Upper lobe of left lung (tissue), 6 donors: ENCODE measurements around the gene GALR3. TPM values are rescaled to one million over a fixed set of nuclear protein-coding genes. Genes with fewer than 3 reads are reported as not detected.

Experiments
- ATAC-seq, 2 donors: fragments of 200-7000 bp; cut with Tn5 transposase; one replicate each; pipeline ENCODE4 v1.9.1; 2022; ENCODE audit warnings: mild to moderate bottlenecking in 2 of 2, moderate library complexity in 2 of 2; ENCODE audit not compliant: low FRiP score in 2 of 2
- DNase-seq, 2 donors: peaks; one replicate each; pipeline ENCODE4 v3.0.0-alpha.2; 2019 to 2020
- H3K27ac ChIP-seq, 4 donors: fragments of 200-600 bp; sonication (generic); one replicate each; pipeline ENCODE4 v1.5.1; 2016 to 2019
- H3K27me3 ChIP-seq, 4 donors: fragments of 200-600 bp; sonication (generic); one replicate each; pipeline ENCODE4 v1.5.1; 2017 to 2019
- H3K36me3 ChIP-seq, 4 donors: fragments of 200-600 bp; sonication (generic); one replicate each; pipeline ENCODE4 v1.5.1; 2016 to 2019
- H3K4me1 ChIP-seq, 4 donors: fragments of 200-600 bp; sonication (generic); one replicate each; pipeline ENCODE4 v1.5.1; 2018 to 2019
- H3K4me3 ChIP-seq, 4 donors: fragments of 200-600 bp; sonication (generic); one replicate each; pipeline ENCODE4 v1.5.1; 2017 to 2019; ENCODE audit warnings: mild to moderate bottlenecking in 2 of 4, moderate library complexity in 1 of 4
- H3K9me3 ChIP-seq, 4 donors: fragments of 200-600 bp; sonication (generic); one replicate each; pipeline ENCODE4 v1.5.1; 2018 to 2019
- CTCF ChIP-seq, 6 experiments: fragments of 450-650 bp in 4 of 6; fragments of 200-600 bp in 2 of 6; sonication (generic) in 2 of 6; IDR thresholded peaks; one replicate each; pipeline ENCODE4 v1.5.1; 2016 to 2019; ENCODE audit warnings: antibody characterized with exemption in 6 of 6
- EP300 ChIP-seq, 4 donors: sonication (generic); formaldehyde crosslinking; IDR thresholded peaks; one replicate each; pipeline ENCODE4 v1.5.1; 2017; ENCODE audit warnings: antibody characterized with exemption in 4 of 4, control low read depth in 2 of 4
- POLR2A ChIP-seq, 4 donors: fragments of 450-650 bp; IDR thresholded peaks; one replicate each; pipeline ENCODE4 v1.5.1; 2016 to 2017; ENCODE audit warnings: antibody characterized with exemption in 4 of 4, mild to moderate bottlenecking in 2 of 4
- POLR2AphosphoS5 ChIP-seq, 2 donors: sonication (generic); formaldehyde crosslinking; IDR thresholded peaks; one replicate each; pipeline ENCODE4 v1.5.1; 2017; ENCODE audit warnings: antibody characterized with exemption in 2 of 2
- WGBS, 2 donors: methylation state at CpG; one replicate each; pipeline ENCODE4 v1.1.5; 2017 to 2018; 5-methylcytosine and 5-hydroxymethylcytosine counted together
- total RNA-seq, 6 donors: library from RNA; depleted of rRNA in 4 of 6; stranded (reverse); fragments of >200 nt in 4 of 6; gene quantifications; one replicate each; pipeline versions ENCODE4 v1.1.0 to v1.2.1, GENCODE V29; 2016 to 2021
- donor health status: DM: no; HTN: no; CAD: no; lungs with moderate emphysema.
- donor health status: DM: no; HTN: yes; CAD: no; lungs with severe emphysema.

GALR3 gene
- total RNA-seq, 6 donors from 2014 or later: not detected

- Histone ChIP-seq H3K27me3 (peaks cover 0 to 8% (median 2%) of the 10 kb centered on the region in 4 donors), H3K4me3 (peak overlapping the region in 3 of 4 donors; percentile 42 to 45 (median 43)), H3K27ac (no peak overlapping the region), H3K4me1 (peaks cover 3 to 14% (median 6%) of the 10 kb centered on the region in 4 donors), H3K36me3 (peaks cover 0 to 14% (median 6%) of the 10 kb centered on the region in 4 donors), H3K9me3 (no peaks in the 10 kb centered on the region)
- ATAC-seq: no peak
- 16 to 74% methylated on average over 5 to 28 of the region's 135 CpGs for WGBS, 2 donors
- TF ChIP-seq POLR2AphosphoS5 (IDR thresholded peaks at IDR 0.05) (no peak), EP300 (IDR thresholded peaks at IDR 0.05) (no peak), CTCF (IDR thresholded peaks at IDR 0.05) (no peak), POLR2A (IDR thresholded peaks at IDR 0.05) (no peak)
- DNase-seq: peak in 1 of 2 donors; percentile 84
Observed at GRCh38 chr22:37824674-37825641, 1.8 kb downstream of the GALR3 start.

- Histone ChIP-seq H3K4me3 (no peak overlapping the region), H3K27me3 (peaks cover 0 to 8% (median 2%) of the 10 kb centered on the region in 4 donors), H3K9me3 (no peaks in the 10 kb centered on the region), H3K27ac (no peak overlapping the region), H3K36me3 (peaks cover 10 to 35% (median 27%) of the 10 kb centered on the region in 4 donors), H3K4me1 (peaks cover 3 to 14% (median 6%) of the 10 kb centered on the region in 4 donors)
- DNase-seq (no peak), ATAC-seq (no peak)
- WGBS, 2 donors: 48 to 59% methylated on average over 9 of the region's 9 CpGs
- TF ChIP-seq EP300 (IDR thresholded peaks at IDR 0.05) (no peak), CTCF (IDR thresholded peaks at IDR 0.05) (no peak), POLR2A (IDR thresholded peaks at IDR 0.05) (no peak)
Observed at GRCh38 chr22:37827056-37827455, 3.9 kb downstream of the GALR3 start.

- TF ChIP-seq POLR2A (IDR thresholded peaks at IDR 0.05): no peak
- no peak for TF ChIP-seq EP300 (IDR thresholded peaks at IDR 0.05)
- DNase-seq (no peak), ATAC-seq (no peak)
- Histone ChIP-seq H3K36me3 (peaks cover 25 to 64% (median 47%) of the 10 kb centered on the region in 4 donors), H3K4me3 (no peak overlapping the region), H3K27ac (no peak overlapping the region), H3K9me3 (no peaks in the 10 kb centered on the region), H3K27me3 (no peaks in the 10 kb centered on the region), H3K4me1 (peaks cover 0 to 3% (median 2%) of the 10 kb centered on the region in 4 donors)
- WGBS, 2 donors: 88 to 90% methylated on average over 10 to 14 of the region's 14 CpGs
Observed at GRCh38 chr22:37830093-37830842, 7.1 kb downstream of the GALR3 start.

- no peak for DNase-seq
- TF ChIP-seq POLR2AphosphoS5 (IDR thresholded peaks at IDR 0.05) (no peak), CTCF (IDR thresholded peaks at IDR 0.05) (no peak), POLR2A (IDR thresholded peaks at IDR 0.05) (no peak), EP300 (IDR thresholded peaks at IDR 0.05) (no peak)
- WGBS, 2 donors: 98% methylated on average over 11 of the region's 11 CpGs
- H3K9me3 ChIP-seq: no peaks in the 10 kb centered on the region
- no peak overlapping the region for H3K27ac ChIP-seq
- no peaks in the 10 kb centered on the region for H3K27me3 ChIP-seq
- no peaks in the 10 kb centered on the region for H3K4me1 ChIP-seq
- H3K36me3 ChIP-seq: peaks cover 25 to 69% (median 47%) of the 10 kb centered on the region in 4 donors
- no peak overlapping the region for H3K4me3 ChIP-seq
- no peak for ATAC-seq
Observed at GRCh38 chr22:37831472-37831871, 8.3 kb downstream of the GALR3 start.
